PFSK-1 (cell line): ENCODE data around the gene RHBG.

Experiments
- FOXP2 ChIP-seq: optimal IDR thresholded peaks from 2 replicates; pipeline ENCODE3; 2011; ENCODE audit warnings: borderline replicate concordance, control low read depth, inconsistent platforms; ENCODE audit not compliant: insufficient read depth; ENCODE audit errors: extremely low read length, extremely low read depth
- POLR2AphosphoS5 ChIP-seq: IDR thresholded peaks from 2 replicates; pipeline ENCODE4 v1.6.1; 2012; ENCODE audit warnings: low read depth, mild to moderate bottlenecking, control low read depth, low read length, moderate library complexity
- SIN3A ChIP-seq: IDR thresholded peaks from 2 replicates; pipeline ENCODE4 v1.6.1; 2012; ENCODE audit warnings: mild to moderate bottlenecking, low read length, moderate library complexity, borderline replicate concordance; ENCODE audit not compliant: insufficient read depth
- TAF1 ChIP-seq: IDR thresholded peaks from 2 replicates; pipeline ENCODE4 v1.6.1; 2012; ENCODE audit warnings: low read length, control low read depth, borderline replicate concordance; ENCODE audit not compliant: insufficient read depth
- TF ChIP-seq, protein P1 (sequence below), 2 experiments: IDR thresholded peaks; 2 replicates each; pipeline versions ENCODE4 v1.6.1 to v1.8.0; 2011 to 2012; ENCODE audit warnings: low read depth in 2 of 2, low read length in 2 of 2, control low read depth in 1 of 2, inconsistent platforms in 1 of 2, mild to moderate bottlenecking in 1 of 2, moderate library complexity in 1 of 2; ENCODE audit not compliant: insufficient read depth in 1 of 2

RHBG gene

GRCh38 chr1:156393095-156393494 lies 24.1 kb downstream of the RHBG start:
- TF ChIP-seq, protein P1, sequence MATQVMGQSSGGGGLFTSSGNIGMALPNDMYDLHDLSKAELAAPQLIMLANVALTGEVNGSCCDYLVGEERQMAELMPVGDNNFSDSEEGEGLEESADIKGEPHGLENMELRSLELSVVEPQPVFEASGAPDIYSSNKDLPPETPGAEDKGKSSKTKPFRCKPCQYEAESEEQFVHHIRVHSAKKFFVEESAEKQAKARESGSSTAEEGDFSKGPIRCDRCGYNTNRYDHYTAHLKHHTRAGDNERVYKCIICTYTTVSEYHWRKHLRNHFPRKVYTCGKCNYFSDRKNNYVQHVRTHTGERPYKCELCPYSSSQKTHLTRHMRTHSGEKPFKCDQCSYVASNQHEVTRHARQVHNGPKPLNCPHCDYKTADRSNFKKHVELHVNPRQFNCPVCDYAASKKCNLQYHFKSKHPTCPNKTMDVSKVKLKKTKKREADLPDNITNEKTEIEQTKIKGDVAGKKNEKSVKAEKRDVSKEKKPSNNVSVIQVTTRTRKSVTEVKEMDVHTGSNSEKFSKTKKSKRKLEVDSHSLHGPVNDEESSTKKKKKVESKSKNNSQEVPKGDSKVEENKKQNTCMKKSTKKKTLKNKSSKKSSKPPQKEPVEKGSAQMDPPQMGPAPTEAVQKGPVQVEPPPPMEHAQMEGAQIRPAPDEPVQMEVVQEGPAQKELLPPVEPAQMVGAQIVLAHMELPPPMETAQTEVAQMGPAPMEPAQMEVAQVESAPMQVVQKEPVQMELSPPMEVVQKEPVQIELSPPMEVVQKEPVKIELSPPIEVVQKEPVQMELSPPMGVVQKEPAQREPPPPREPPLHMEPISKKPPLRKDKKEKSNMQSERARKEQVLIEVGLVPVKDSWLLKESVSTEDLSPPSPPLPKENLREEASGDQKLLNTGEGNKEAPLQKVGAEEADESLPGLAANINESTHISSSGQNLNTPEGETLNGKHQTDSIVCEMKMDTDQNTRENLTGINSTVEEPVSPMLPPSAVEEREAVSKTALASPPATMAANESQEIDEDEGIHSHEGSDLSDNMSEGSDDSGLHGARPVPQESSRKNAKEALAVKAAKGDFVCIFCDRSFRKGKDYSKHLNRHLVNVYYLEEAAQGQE (IDR thresholded peaks at IDR 0.05; ENCODE audit: insufficient read depth in 1 of 2, low read depth in 2 of 2, low read length in 2 of 2): no peak
- TF ChIP-seq TAF1: no peak
- TF ChIP-seq SIN3A: no peak
- TF ChIP-seq FOXP2: no peak
- no peak for TF ChIP-seq POLR2AphosphoS5

DNA sequence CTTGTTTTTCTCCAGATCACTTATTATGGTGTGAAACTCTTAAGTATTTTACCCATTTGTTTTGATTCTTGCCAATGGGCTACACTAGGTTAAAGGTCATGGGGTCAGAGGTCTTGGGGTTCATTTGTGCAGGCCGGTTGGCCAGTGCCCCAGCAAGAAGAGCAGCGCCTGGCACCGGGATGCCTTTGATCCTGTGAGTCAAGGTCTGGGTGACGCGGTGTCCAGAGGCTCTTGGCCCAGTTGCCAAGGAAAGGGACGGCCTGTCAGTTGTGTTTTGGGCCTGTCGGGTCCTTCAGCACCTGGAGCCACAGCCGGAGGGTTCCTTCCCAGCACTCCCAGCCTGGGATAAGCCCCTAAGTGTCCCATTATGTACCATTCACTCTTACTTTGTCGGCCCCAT lies 25.1 kb downstream of the RHBG start:
- TF ChIP-seq SIN3A (no peak), POLR2AphosphoS5 (no peak), TAF1 (no peak), FOXP2 (no peak)
- TF ChIP-seq, protein P1 (IDR thresholded peaks at IDR 0.05; ENCODE audit: insufficient read depth in 1 of 2, low read depth in 2 of 2, low read length in 2 of 2): no peak

GRCh38 chr1:156394835-156395461 lies 25.9 kb downstream of the RHBG start:
- no peak for TF ChIP-seq TAF1
- TF ChIP-seq SIN3A: no peak
- no peak for TF ChIP-seq FOXP2
- TF ChIP-seq, protein P1 (IDR thresholded peaks at IDR 0.05; ENCODE audit: insufficient read depth in 1 of 2, low read depth in 2 of 2, low read length in 2 of 2): no peak
- TF ChIP-seq POLR2AphosphoS5: no peak

- no peak for TF ChIP-seq POLR2AphosphoS5
- TF ChIP-seq SIN3A: no peak
- TF ChIP-seq TAF1: no peak
Measured at GRCh38 chr1:156399355-156400125, 30.5 kb downstream of the RHBG start.

GRCh38 chr1:156400191-156400935 lies 31.4 kb downstream of the RHBG start:
- TF ChIP-seq SIN3A: no peak
- TF ChIP-seq TAF1: no peak
- TF ChIP-seq POLR2AphosphoS5: no peak
- TF ChIP-seq, protein P1 (IDR thresholded peaks at IDR 0.05; ENCODE audit: insufficient read depth in 1 of 2, low read depth in 2 of 2, low read length in 2 of 2): no peak
- no peak for TF ChIP-seq FOXP2
